K562 (cell line): ENCODE results near the gene RASL12. TPM values are rescaled to one million over a fixed set of nuclear protein-coding genes. Genes with fewer than 3 reads are reported as not detected.

Experiments
- ATAC-seq: fragments of 200-7000 bp; cut with Tn5 transposase; 3 replicates; pipeline ENCODE4 v1.9.1; 2020; ENCODE audit warnings: moderate library complexity
- BruUV-seq: library from RNA; stranded (reverse); fragments of 400-500 nt; replicated peaks from 2 replicates; lab custom pipeline; 2021; lab: Mats Ljungman, UMichigan
- CTCF ChIA-PET: fragments of 300-600 bp; formaldehyde crosslinking; extraction: SDS; loops from one replicate; lab custom pipeline; 2021; ENCODE audit warnings: low intra/inter-chr PET ratio; lab: Yijun Ruan, JAX
- POLR2A ChIA-PET: fragments of 300-600, 350-650 bp; sonication (Branson Sonifier 250); formaldehyde crosslinking; extraction: SDS; loops from one replicate; lab custom pipeline; 2021; ENCODE audit warnings: antibody characterized with exemption, inconsistent platforms; lab: Yijun Ruan, JAX
- DNase-seq, 4 experiments: peaks; one replicate each; pipeline versions ENCODE4 v3.0.0 to v3.0.0-alpha.2; 2011 to 2018; ENCODE audit warnings: low spot score in 3 of 4, mixed read lengths in 3 of 4; ENCODE audit errors: extremely low read depth in 1 of 4
- FAIRE-seq: peaks from 2 replicates; lab custom pipeline; 2011; peaks lifted over from hg19 to GRCh38; lab: Jason Lieb, UNC
- H2AFZ ChIP-seq: 2 replicates; pipeline ENCODE4 v1.6.0; 2011; ENCODE audit warnings: low read depth, low read length, control low read depth, inconsistent platforms
- H3K27ac ChIP-seq: fragments of 200-600 bp; 3 replicates; pipeline ENCODE4 v1.8.0; 2011; ENCODE audit warnings: low read depth, mild to moderate bottlenecking, control low read depth, inconsistent platforms, low read length, moderate library complexity, mixed read lengths; ENCODE audit errors: extremely low read depth
- H3K27me3 ChIP-seq, 2 experiments: fragments of 300-600 bp in 1 of 2; 2 replicates in 1 of 2; 3 replicates in 1 of 2; pipeline versions ENCODE4 v1.6.0 to v1.8.0; 2011; ENCODE audit warnings: inconsistent platforms in 2 of 2, low read length in 2 of 2, mild to moderate bottlenecking in 1 of 2, mixed read lengths in 1 of 2, moderate library complexity in 1 of 2; ENCODE audit not compliant: control insufficient read depth in 2 of 2, insufficient read depth in 2 of 2
- H3K36me3 ChIP-seq: fragments of 300-600 bp; 3 replicates; pipeline ENCODE4 v1.8.0; 2011; ENCODE audit warnings: mild to moderate bottlenecking, low read length, inconsistent platforms; ENCODE audit not compliant: control insufficient read depth, insufficient read depth
- H3K4me1 ChIP-seq, 2 experiments: fragments of 200-600 bp in 1 of 2; replicated peaks in 1 of 2; 2 replicates in 1 of 2; 3 replicates in 1 of 2; pipeline versions ENCODE4 v1.5.1 to v1.8.0; 2011; ENCODE audit warnings: inconsistent platforms in 2 of 2, low read length in 2 of 2, mild to moderate bottlenecking in 1 of 2, mixed read lengths in 1 of 2, moderate library complexity in 1 of 2; ENCODE audit not compliant: control insufficient read depth in 2 of 2, insufficient read depth in 2 of 2
- H3K4me2 ChIP-seq: 2 replicates; pipeline ENCODE4 v1.6.1; 2011; ENCODE audit warnings: low read length, control low read depth, inconsistent platforms, mixed read lengths; ENCODE audit not compliant: insufficient read depth
- H3K4me3 ChIP-seq: fragments of 200-600 bp; sonication (generic), shearing (Covaris generic); 2 replicates; pipeline ENCODE4 v1.5.1; 2016; ENCODE audit warnings: control low read depth, inconsistent platforms
- H3K79me2 ChIP-seq: fragments of 200-600 bp; 3 replicates; pipeline ENCODE4 v1.8.0; 2011; ENCODE audit warnings: low read length, inconsistent platforms; ENCODE audit not compliant: control insufficient read depth, insufficient read depth
- H3K9ac ChIP-seq, 2 experiments: 2 replicates each; pipeline versions ENCODE4 v1.6.0 to v1.6.1; 2011; ENCODE audit warnings: low read depth in 2 of 2, low read length in 2 of 2, control low read depth in 1 of 2, inconsistent platforms in 1 of 2, mild to moderate bottlenecking in 1 of 2, mixed read lengths in 1 of 2; ENCODE audit not compliant: insufficient read depth in 1 of 2
- H3K9me1 ChIP-seq: one replicate; pipeline ENCODE4 v1.6.0; 2011; ENCODE audit warnings: inconsistent platforms, mild to moderate bottlenecking, low read length, moderate library complexity; ENCODE audit not compliant: control insufficient read depth, insufficient read depth
- H3K9me3 ChIP-seq: replicated peaks from 2 replicates; pipeline ENCODE4 v1.5.1; 2011; ENCODE audit warnings: low read depth, low read length, inconsistent platforms; ENCODE audit not compliant: control insufficient read depth, insufficient read depth
- H4K20me1 ChIP-seq: replicated peaks from 2 replicates; pipeline ENCODE4 v1.6.1; 2011; ENCODE audit warnings: low read length, inconsistent platforms, mixed read lengths; ENCODE audit not compliant: control insufficient read depth, insufficient read depth
- BMI1 ChIP-seq: fragments of 150-350 bp; IDR thresholded peaks from 2 replicates; pipeline ENCODE4 v1.6.1; 2014; ENCODE audit warnings: low read length
- CREM ChIP-seq: IDR thresholded peaks from 2 replicates; pipeline ENCODE4 v1.6.1; 2014; ENCODE audit warnings: antibody characterized with exemption, low read depth
- IFI16 ChIP-seq: fragments of 250-450 bp; sonication (Bioruptor Pico); IDR thresholded peaks from 2 replicates; pipeline ENCODE4 v2.1.2; 2022; ENCODE audit warnings: mild to moderate bottlenecking, inconsistent platforms
- NFXL1 ChIP-seq: fragments of 450-650 bp; formaldehyde crosslinking; IDR thresholded peaks from 2 replicates; pipeline ENCODE4 v1.4.0; 2021; ENCODE audit warnings: mild to moderate bottlenecking
- POLR2B ChIP-seq: fragments of 450-650 bp; IDR thresholded peaks from 2 replicates; pipeline ENCODE4 v1.6.1; 2018; ENCODE audit warnings: low read depth; ENCODE audit not compliant: partially characterized antibody
- RFX7 ChIP-seq: fragments of 250-450 bp; sonication (Bioruptor Pico); IDR thresholded peaks from 2 replicates; pipeline ENCODE4 v1.5.1; 2021; ENCODE audit warnings: mild to moderate bottlenecking
- SAP30 ChIP-seq: fragments of 200-600 bp; sonication (generic); IDR thresholded peaks from 2 replicates; pipeline ENCODE4 v1.6.1; 2012; ENCODE audit warnings: borderline replicate concordance, low read depth, mild to moderate bottlenecking, moderate library complexity, low read length, control low read depth, inconsistent platforms; ENCODE audit not compliant: insufficient read depth, poor library complexity, severe bottlenecking
- SMAD3 ChIP-seq: fragments of 450-650 bp; formaldehyde crosslinking; conservative IDR thresholded peaks from 2 replicates; pipeline ENCODE4 v1.4.0; 2020; ENCODE audit warnings: mild to moderate bottlenecking
- TAF7 ChIP-seq: fragments of 450-650 bp; IDR thresholded peaks from 2 replicates; pipeline ENCODE4 v1.6.1; 2016; ENCODE audit warnings: missing genetic modification characterization, missing compliant biosample characterization
- ZNF143 ChIP-seq: sonication (generic); formaldehyde crosslinking; IDR thresholded peaks from 2 replicates; pipeline ENCODE4 v1.9.0; 2022; ENCODE audit warnings: mild to moderate bottlenecking, missing genetic modification reagents
- ZNF561 ChIP-seq: fragments of 450-650 bp; formaldehyde crosslinking; conservative IDR thresholded peaks from 2 replicates; pipeline ENCODE4 v1.4.0; 2020; ENCODE audit warnings: mild to moderate bottlenecking, moderate library complexity
- ZNF766 ChIP-seq: fragments of 200-800 bp; sonication (Bioruptor generic); conservative IDR thresholded peaks from 2 replicates; pipeline ENCODE4 v1.6.1; 2016; ENCODE audit warnings: missing genetic modification characterization, missing compliant biosample characterization
- WGBS: fragments of 100-300 bp; shearing (Covaris generic); methylation state at CpG from one replicate; pipeline ENCODE4 v1.1.6; 2016; ENCODE audit warnings: low coverage, mixed read lengths; ENCODE audit not compliant: insufficient coverage; ENCODE audit errors: missing lambda C conversion rate; 5-methylcytosine and 5-hydroxymethylcytosine counted together
- in situ Hi-C: fragments of 300-500 bp; cut with MboI; formaldehyde crosslinking; loops from 4 replicates; pipeline ENCODE4 v1.15.0; 2018; ENCODE audit warnings: inconsistent platforms, mixed read lengths
- intact Hi-C: fragments of 100-400 bp; cut with micrococcal nuclease; formaldehyde crosslinking; loops from 2 replicates; pipeline ENCODE4 v1.14.2; 2022
- polyA plus RNA-seq, 8 experiments: library from polyadenylated mRNA; depleted of rRNA in 4 of 8; stranded (reverse) in 5 of 8; unstranded in 3 of 8; fragments of >200 nt; fragmentation: Nextera tagmentation in 2 of 8; fragmentation: Illumina TruSeq in 1 of 8; extraction: Ambion mirVana in 2 of 8; extraction: Trizol in 1 of 8; gene quantifications; 2 replicates each; pipeline versions ENCODE4 v1.2.1 to v1.2.3, GENCODE V29; 2011 to 2014; ENCODE audit warnings: inconsistent platforms in 1 of 8, missing spikeins in 1 of 8
- total RNA-seq, 7 experiments: library from RNA; depleted of rRNA in 6 of 7; stranded (reverse); fragments of >200 nt in 6 of 7; fragmentation: Illumina TruSeq in 2 of 7; extraction: Trizol in 2 of 7; gene quantifications; 2 replicates each; pipeline versions ENCODE4 v1.2.1 to v1.2.3, GENCODE V29; 2011 to 2021; ENCODE audit warnings: low replicate concordance in 1 of 7
- TF ChIP-seq, protein P1 (sequence below), 2 experiments: IDR thresholded peaks; 2 replicates each; pipeline ENCODE4 v1.6.1; 2011; ENCODE audit warnings: borderline replicate concordance in 1 of 2, control low read depth in 1 of 2, low read depth in 1 of 2, low read length in 1 of 2, mild to moderate bottlenecking in 1 of 2, mixed read lengths in 1 of 2, moderate library complexity in 1 of 2; ENCODE audit not compliant: insufficient read depth in 1 of 2, insufficient read length in 1 of 2, poor library complexity in 1 of 2, severe bottlenecking in 1 of 2; ENCODE audit errors: extremely low read depth in 1 of 2
- TF ChIP-seq, protein P2 (sequence below), 2 experiments: IDR thresholded peaks; 2 replicates each; pipeline ENCODE4 v1.6.1; 2012; ENCODE audit warnings: improper control_type of control experiment in 2 of 2, low read depth in 2 of 2, low read length in 2 of 2, borderline replicate concordance in 1 of 2

The RASL12 gene
- total and polyA plus RNA-seq, 9 of the 15 experiments (the other 6 are each of a cell fraction or from before 2014, with no cell fraction given): not detected

DNA sequence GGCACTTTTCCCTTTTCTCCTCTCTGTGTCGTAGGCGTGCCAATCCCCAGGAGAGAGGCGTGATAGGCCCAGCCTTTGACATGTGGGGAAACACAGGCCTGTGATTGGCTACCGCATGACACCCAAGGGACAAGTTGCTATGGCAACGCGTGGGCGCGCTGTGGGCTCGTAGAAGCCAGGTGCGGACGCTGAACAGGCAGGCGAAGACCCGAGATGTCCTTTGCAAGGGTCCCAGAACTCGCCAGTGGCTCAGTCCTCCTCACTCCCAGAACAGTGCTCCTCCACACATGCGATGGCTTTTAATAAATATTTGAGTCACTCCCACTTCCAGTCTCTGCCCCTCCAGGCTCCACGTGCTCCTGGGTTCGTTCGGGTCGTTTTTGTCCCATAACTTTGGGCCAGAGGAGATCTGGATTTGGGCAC lies 18.4 kb downstream of the RASL12 start (continued):
- TF ChIP-seq, protein P1, sequence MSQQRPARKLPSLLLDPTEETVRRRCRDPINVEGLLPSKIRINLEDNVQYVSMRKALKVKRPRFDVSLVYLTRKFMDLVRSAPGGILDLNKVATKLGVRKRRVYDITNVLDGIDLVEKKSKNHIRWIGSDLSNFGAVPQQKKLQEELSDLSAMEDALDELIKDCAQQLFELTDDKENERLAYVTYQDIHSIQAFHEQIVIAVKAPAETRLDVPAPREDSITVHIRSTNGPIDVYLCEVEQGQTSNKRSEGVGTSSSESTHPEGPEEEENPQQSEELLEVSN (IDR thresholded peaks at IDR 0.05; ENCODE audit: borderline replicate concordance in 1 of 2, extremely low read depth in 1 of 2, insufficient read depth in 1 of 2, insufficient read length in 1 of 2, low read depth in 1 of 2, low read length in 1 of 2, poor library complexity in 1 of 2, severe bottlenecking in 1 of 2): peak; percentile 41 to 82
- TF ChIP-seq BMI1: peak; percentile 92
- TF ChIP-seq SAP30: peak; percentile 47
- peak; percentile 59 for TF ChIP-seq CREM

DNA sequence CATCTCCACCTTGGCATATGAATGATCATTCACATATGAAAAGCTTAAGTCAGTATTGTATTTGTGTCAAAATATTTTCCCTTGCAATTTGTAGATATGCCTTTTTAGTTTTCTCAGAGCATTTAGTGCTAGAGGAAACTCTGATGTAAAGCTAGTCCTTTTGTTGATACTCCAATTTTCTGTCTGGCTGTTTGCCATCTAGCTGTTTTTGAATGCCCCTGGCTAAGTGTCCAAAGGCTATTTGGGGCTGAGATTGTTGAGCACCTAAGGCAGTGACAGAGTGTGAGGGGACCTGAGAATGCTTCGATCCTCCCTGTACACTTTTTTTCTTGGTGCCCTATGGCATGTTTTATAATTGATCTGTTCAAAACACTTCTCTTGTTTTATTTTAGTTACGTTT lies 19.6 kb downstream of the RASL12 start:
- no peaks in the 10 kb centered on the region for H3K9me1 ChIP-seq
- H3K9me3 ChIP-seq: no peaks in the 10 kb centered on the region
- FAIRE-seq (no peak), DNase-seq (no peak), ATAC-seq (no peak)
- H3K36me3 ChIP-seq: no peaks in the 10 kb centered on the region
- no peak overlapping the region for H3K4me3 ChIP-seq
- H3K79me2 ChIP-seq: no peaks in the 10 kb centered on the region
- no peak overlapping the region for H3K4me2 ChIP-seq
- CTCF ChIA-PET: no interaction called here
- in situ Hi-C loops: no loop called here
- no peaks in the 10 kb centered on the region for H4K20me1 ChIP-seq
- no peak overlapping the region for H3K27ac ChIP-seq
- POLR2A ChIA-PET: no interaction called here
- H3K27me3 ChIP-seq: no peaks in the 10 kb centered on the region
- peaks cover 7 to 11% of the 10 kb centered on the region in 2 experiments; a peak in 3 of 5 replicates for H3K4me1 ChIP-seq
- WGBS: 20% methylated on average over 2 of the region's 2 CpGs
- H3K9ac ChIP-seq: no peak overlapping the region
- TF ChIP-seq ZNF143 (CRISPR knock-in tag) (no peak), IFI16 (CRISPR knock-in tag) (no peak), ZNF766 (CRISPR knock-in tag) (no peak), POLR2B (no peak), SMAD3 (CRISPR knock-in tag) (no peak), ZNF561 (no peak), RFX7 (CRISPR knock-in tag) (no peak), TAF7 (no peak), NFXL1 (no peak)
- TF ChIP-seq, protein P2, sequence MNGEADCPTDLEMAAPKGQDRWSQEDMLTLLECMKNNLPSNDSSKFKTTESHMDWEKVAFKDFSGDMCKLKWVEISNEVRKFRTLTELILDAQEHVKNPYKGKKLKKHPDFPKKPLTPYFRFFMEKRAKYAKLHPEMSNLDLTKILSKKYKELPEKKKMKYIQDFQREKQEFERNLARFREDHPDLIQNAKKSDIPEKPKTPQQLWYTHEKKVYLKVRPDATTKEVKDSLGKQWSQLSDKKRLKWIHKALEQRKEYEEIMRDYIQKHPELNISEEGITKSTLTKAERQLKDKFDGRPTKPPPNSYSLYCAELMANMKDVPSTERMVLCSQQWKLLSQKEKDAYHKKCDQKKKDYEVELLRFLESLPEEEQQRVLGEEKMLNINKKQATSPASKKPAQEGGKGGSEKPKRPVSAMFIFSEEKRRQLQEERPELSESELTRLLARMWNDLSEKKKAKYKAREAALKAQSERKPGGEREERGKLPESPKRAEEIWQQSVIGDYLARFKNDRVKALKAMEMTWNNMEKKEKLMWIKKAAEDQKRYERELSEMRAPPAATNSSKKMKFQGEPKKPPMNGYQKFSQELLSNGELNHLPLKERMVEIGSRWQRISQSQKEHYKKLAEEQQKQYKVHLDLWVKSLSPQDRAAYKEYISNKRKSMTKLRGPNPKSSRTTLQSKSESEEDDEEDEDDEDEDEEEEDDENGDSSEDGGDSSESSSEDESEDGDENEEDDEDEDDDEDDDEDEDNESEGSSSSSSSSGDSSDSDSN (IDR thresholded peaks at IDR 0.05; ENCODE audit: borderline replicate concordance in 1 of 2, low read depth in 2 of 2, low read length in 2 of 2): no peak
- no peak overlapping the region for H2AFZ ChIP-seq
- intact Hi-C loops: no loop called here
- no TSS peak for BruUV-seq
